Mesothelial cell of epicardium (in vitro differentiated cells): ENCODE measurements around the gene GLP1R. TPM values are rescaled to one million over a fixed set of nuclear protein-coding genes. Genes with fewer than 3 reads are reported as not detected.

Source experiments
- DNase-seq, 2 experiments: peaks; one replicate each; pipeline ENCODE4 v3.0.0; 2021; ENCODE audit warnings: low spot score in 2 of 2; ENCODE audit not compliant: unreplicated experiment in 2 of 2
- H3K27ac Mint-ChIP-seq: 2 replicates; pipeline ENCODE4 v1.8.0; 2021; ENCODE audit warnings: mixed read lengths
- H3K27me3 Mint-ChIP-seq: 2 replicates; pipeline ENCODE4 v1.8.0; 2021; ENCODE audit warnings: low read depth, mixed read lengths
- H3K36me3 Mint-ChIP-seq: 2 replicates; pipeline ENCODE4 v1.8.0; 2021; ENCODE audit warnings: mixed read lengths
- H3K4me1 Mint-ChIP-seq: 2 replicates; pipeline ENCODE4 v1.8.0; 2021; ENCODE audit warnings: mixed read lengths
- H3K4me3 Mint-ChIP-seq: 2 replicates; pipeline ENCODE4 v1.8.0; 2021; ENCODE audit warnings: mild to moderate bottlenecking, moderate library complexity, mixed read lengths
- H3K9me3 Mint-ChIP-seq: 2 replicates; pipeline ENCODE4 v1.8.0; 2021; ENCODE audit warnings: mixed read lengths
- CTCF ChIP-seq: fragments of 200-600 bp; sonication (generic); IDR thresholded peaks from one replicate; pipeline ENCODE4 v1.5.0; 2021; ENCODE audit warnings: antibody characterized with exemption; ENCODE audit not compliant: unreplicated experiment
- total RNA-seq: library from RNA; stranded (reverse); gene quantifications from 3 replicates; pipeline ENCODE4 v1.2.1, GENCODE V29; 2021

The GLP1R gene
- total RNA-seq, 1 donor from 2014 or later = not detected

- no peak for TF ChIP-seq CTCF
- Mint-ChIP-seq H3K4me1 (peaks cover 2% of the 10 kb centered on the region), H3K27me3 (peaks cover 9% of the 10 kb centered on the region), H3K27ac (no peak overlapping the region), H3K9me3 (no peaks in the 10 kb centered on the region), H3K4me3 (no peak overlapping the region), H3K36me3 (peaks cover 12% of the 10 kb centered on the region)
- DNase-seq = no peak
Measured at GRCh38 chr6:39102821-39103136, 54.2 kb downstream of the GLP1R start.

GRCh38 chr6:39104528-39104927, 55.9 kb downstream of the GLP1R start:
- H3K9me3 Mint-ChIP-seq = no peaks in the 10 kb centered on the region
- peaks cover 20% of the 10 kb centered on the region for H3K36me3 Mint-ChIP-seq
- TF ChIP-seq CTCF = no peak
- H3K27me3 Mint-ChIP-seq = peaks cover 3% of the 10 kb centered on the region
- no peak for DNase-seq
- H3K4me1 Mint-ChIP-seq = peaks cover 6% of the 10 kb centered on the region
- no peak overlapping the region for H3K27ac Mint-ChIP-seq
- no peak overlapping the region for H3K4me3 Mint-ChIP-seq

GRCh38 chr6:39107034-39107433, 58.5 kb downstream of the GLP1R start:
- Mint-ChIP-seq H3K27me3 (no peaks in the 10 kb centered on the region), H3K36me3 (peaks cover 32% of the 10 kb centered on the region), H3K9me3 (no peaks in the 10 kb centered on the region), H3K4me3 (no peak overlapping the region), H3K27ac (no peak overlapping the region), H3K4me1 (peaks cover 6% of the 10 kb centered on the region)
- no peak for TF ChIP-seq CTCF
- DNase-seq = no peak

GRCh38 chr6:39107641-39108040, 59.1 kb downstream of the GLP1R start:
- TF ChIP-seq CTCF = no peak
- Mint-ChIP-seq H3K4me3 (no peak overlapping the region), H3K4me1 (peaks cover 6% of the 10 kb centered on the region), H3K9me3 (no peaks in the 10 kb centered on the region), H3K27me3 (no peaks in the 10 kb centered on the region), H3K27ac (no peak overlapping the region), H3K36me3 (peaks cover 33% of the 10 kb centered on the region)
- DNase-seq = no peak

GRCh38 chr6:39108041-39108839, 59.7 kb downstream of the GLP1R start:
- TF ChIP-seq CTCF = no peak
- no peak for DNase-seq
- Mint-ChIP-seq H3K36me3 (peaks cover 33% of the 10 kb centered on the region), H3K27me3 (no peaks in the 10 kb centered on the region), H3K4me1 (peaks cover 7% of the 10 kb centered on the region), H3K9me3 (no peaks in the 10 kb centered on the region), H3K4me3 (no peak overlapping the region), H3K27ac (no peak overlapping the region)

- no peak for DNase-seq
- H3K9me3 Mint-ChIP-seq = no peaks in the 10 kb centered on the region
- H3K4me3 Mint-ChIP-seq = no peak overlapping the region
- no peak overlapping the region for H3K27ac Mint-ChIP-seq
- H3K36me3 Mint-ChIP-seq = peaks cover 23% of the 10 kb centered on the region
- TF ChIP-seq CTCF = no peak
- H3K27me3 Mint-ChIP-seq = no peaks in the 10 kb centered on the region
- H3K4me1 Mint-ChIP-seq = peaks cover 24% of the 10 kb centered on the region
Measured at GRCh38 chr6:39111280-39111679, 62.7 kb downstream of the GLP1R start.
